ENCODE data around the gene KCNK18.

GRCh38 chr10:117188371-117188770 lies 8.9 kb upstream of the KCNK18 start:
- TF ChIP-seq ESRRA (IDR thresholded peaks at IDR 0.05; ENCODE audit: borderline replicate concordance, low read length) (no peak), POLR2A (IDR thresholded peaks at IDR 0.05; ENCODE audit: low read length) (no peak), RFX5 (IDR thresholded peaks at IDR 0.05) (no peak), MYC (IDR thresholded peaks at IDR 0.05; ENCODE audit: borderline replicate concordance, low read length) (no peak), BCL3 (IDR thresholded peaks at IDR 0.05) (no peak), KDM5A (IDR thresholded peaks at IDR 0.05) (no peak), NFE2L2 (conservative IDR thresholded peaks at IDR 0.05; ENCODE audit: low read length) (no peak), ZFP36 (IDR thresholded peaks at IDR 0.05; ENCODE audit: borderline replicate concordance, partially characterized antibody) (no peak), MAX (IDR thresholded peaks at IDR 0.05) (no peak), EHMT2 (IDR thresholded peaks at IDR 0.05; ENCODE audit: low read depth) (no peak)
- TF ChIP-seq, protein P1, sequence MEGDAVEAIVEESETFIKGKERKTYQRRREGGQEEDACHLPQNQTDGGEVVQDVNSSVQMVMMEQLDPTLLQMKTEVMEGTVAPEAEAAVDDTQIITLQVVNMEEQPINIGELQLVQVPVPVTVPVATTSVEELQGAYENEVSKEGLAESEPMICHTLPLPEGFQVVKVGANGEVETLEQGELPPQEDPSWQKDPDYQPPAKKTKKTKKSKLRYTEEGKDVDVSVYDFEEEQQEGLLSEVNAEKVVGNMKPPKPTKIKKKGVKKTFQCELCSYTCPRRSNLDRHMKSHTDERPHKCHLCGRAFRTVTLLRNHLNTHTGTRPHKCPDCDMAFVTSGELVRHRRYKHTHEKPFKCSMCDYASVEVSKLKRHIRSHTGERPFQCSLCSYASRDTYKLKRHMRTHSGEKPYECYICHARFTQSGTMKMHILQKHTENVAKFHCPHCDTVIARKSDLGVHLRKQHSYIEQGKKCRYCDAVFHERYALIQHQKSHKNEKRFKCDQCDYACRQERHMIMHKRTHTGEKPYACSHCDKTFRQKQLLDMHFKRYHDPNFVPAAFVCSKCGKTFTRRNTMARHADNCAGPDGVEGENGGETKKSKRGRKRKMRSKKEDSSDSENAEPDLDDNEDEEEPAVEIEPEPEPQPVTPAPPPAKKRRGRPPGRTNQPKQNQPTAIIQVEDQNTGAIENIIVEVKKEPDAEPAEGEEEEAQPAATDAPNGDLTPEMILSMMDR (IDR thresholded peaks at IDR 0.05): no peak
- TF ChIP-seq, protein P2, sequence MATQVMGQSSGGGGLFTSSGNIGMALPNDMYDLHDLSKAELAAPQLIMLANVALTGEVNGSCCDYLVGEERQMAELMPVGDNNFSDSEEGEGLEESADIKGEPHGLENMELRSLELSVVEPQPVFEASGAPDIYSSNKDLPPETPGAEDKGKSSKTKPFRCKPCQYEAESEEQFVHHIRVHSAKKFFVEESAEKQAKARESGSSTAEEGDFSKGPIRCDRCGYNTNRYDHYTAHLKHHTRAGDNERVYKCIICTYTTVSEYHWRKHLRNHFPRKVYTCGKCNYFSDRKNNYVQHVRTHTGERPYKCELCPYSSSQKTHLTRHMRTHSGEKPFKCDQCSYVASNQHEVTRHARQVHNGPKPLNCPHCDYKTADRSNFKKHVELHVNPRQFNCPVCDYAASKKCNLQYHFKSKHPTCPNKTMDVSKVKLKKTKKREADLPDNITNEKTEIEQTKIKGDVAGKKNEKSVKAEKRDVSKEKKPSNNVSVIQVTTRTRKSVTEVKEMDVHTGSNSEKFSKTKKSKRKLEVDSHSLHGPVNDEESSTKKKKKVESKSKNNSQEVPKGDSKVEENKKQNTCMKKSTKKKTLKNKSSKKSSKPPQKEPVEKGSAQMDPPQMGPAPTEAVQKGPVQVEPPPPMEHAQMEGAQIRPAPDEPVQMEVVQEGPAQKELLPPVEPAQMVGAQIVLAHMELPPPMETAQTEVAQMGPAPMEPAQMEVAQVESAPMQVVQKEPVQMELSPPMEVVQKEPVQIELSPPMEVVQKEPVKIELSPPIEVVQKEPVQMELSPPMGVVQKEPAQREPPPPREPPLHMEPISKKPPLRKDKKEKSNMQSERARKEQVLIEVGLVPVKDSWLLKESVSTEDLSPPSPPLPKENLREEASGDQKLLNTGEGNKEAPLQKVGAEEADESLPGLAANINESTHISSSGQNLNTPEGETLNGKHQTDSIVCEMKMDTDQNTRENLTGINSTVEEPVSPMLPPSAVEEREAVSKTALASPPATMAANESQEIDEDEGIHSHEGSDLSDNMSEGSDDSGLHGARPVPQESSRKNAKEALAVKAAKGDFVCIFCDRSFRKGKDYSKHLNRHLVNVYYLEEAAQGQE (IDR thresholded peaks at IDR 0.05): no peak

Data from A549 (cell line).